Stimulated activated effector memory CD8-positive, alpha-beta T cell treated with anti-CD3 and anti-CD28 coated beads, Interleukin-12 subunit alpha, Interleukin-12 subunit beta, amount 100 ng/mL, for 72 hours (primary cell): ENCODE data around the gene ZMYM3.
"Not testable (repeated sequence)": the region's sequence is repeated elsewhere in the genome, so short reads cannot be mapped to it uniquely, and the experiment has no call there.

ENCODE experiments used
- ATAC-seq: fragments of 150-1000 bp; cut with Tn5 transposase; 2 replicates; pipeline ENCODE4 v1.10.0; 2021
- DNase-seq, 2 donors: peaks; one replicate each; pipeline ENCODE4 v3.0.0; 2021 to 2022; ENCODE audit warnings: low spot score in 2 of 2
- H3K27ac Mint-ChIP-seq: one replicate; pipeline ENCODE4 v1.8.0; 2022; ENCODE audit warnings: mild to moderate bottlenecking, mixed read lengths
- H3K36me3 Mint-ChIP-seq: one replicate; pipeline ENCODE4 v1.8.0; 2022; ENCODE audit warnings: mild to moderate bottlenecking, mixed read lengths
- H3K4me1 Mint-ChIP-seq: one replicate; pipeline ENCODE4 v1.8.0; 2022; ENCODE audit warnings: mixed read lengths
- H3K4me3 Mint-ChIP-seq: one replicate; pipeline ENCODE4 v1.8.0; 2022; ENCODE audit warnings: mild to moderate bottlenecking, mixed read lengths
- H3K9me3 Mint-ChIP-seq: one replicate; pipeline ENCODE4 v1.8.0; 2022; ENCODE audit warnings: mixed read lengths

The ZMYM3 gene

GRCh38 chrX:71254092-71254963 is at the start of gene ZMYM3:
ZMYM3 (minus strand) TSS chrX:71254140; CDS start chrX:71253255, 885 bp downstream.
- peak within 1 kb of the TSS; percentile 94 for H3K27ac Mint-ChIP-seq
- H3K9me3 Mint-ChIP-seq: no peaks in the 10 kb centered on the region
- H3K36me3 Mint-ChIP-seq: peaks cover 8% of the 10 kb centered on the region
- peak within 1 kb of the TSS; percentile 86 for H3K4me3 Mint-ChIP-seq
- H3K4me1 Mint-ChIP-seq: peaks cover 29% of the 10 kb centered on the region
- DNase-seq (peak; percentile 50 to 79), ATAC-seq (peak; percentile 93)

GRCh38 chrX:71302461-71303213 is 48.7 kb upstream of the ZMYM3 start:
- Mint-ChIP-seq H3K4me3 (no peak overlapping the region), H3K36me3 (peaks cover 49% of the 10 kb centered on the region), H3K27ac (peak overlapping the region; percentile 90), H3K9me3 (no peaks in the 10 kb centered on the region), H3K4me1 (peaks cover 24% of the 10 kb centered on the region)
- ATAC-seq: peak; percentile 62
- DNase-seq: no peak

- Mint-ChIP-seq H3K36me3 (peaks cover 62% of the 10 kb centered on the region), H3K4me1 (peaks cover 24% of the 10 kb centered on the region), H3K4me3 (no peak within 1 kb of the TSS), H3K9me3 (no peaks in the 10 kb centered on the region), H3K27ac (peak within 1 kb of the TSS; percentile 90)
- DNase-seq: no peak
- no peak for ATAC-seq
These were observed 47.4 kb upstream of the ZMYM3 start, which contains the start of gene ITGB1BP2 for GRCh38 chrX:71301195-71301924. ITGB1BP2 (plus strand) TSS chrX:71301750; CDS start chrX:71301807, 57 bp downstream.

- not testable (repeated sequence) for DNase-seq, ATAC-seq, H3K4me3 Mint-ChIP-seq, H3K27ac Mint-ChIP-seq, H3K9me3 Mint-ChIP-seq
- Mint-ChIP-seq H3K36me3 (peaks cover 71% of the 10 kb centered on the region), H3K4me1 (peaks cover 24% of the 10 kb centered on the region)
These were observed 46.6 kb upstream of the ZMYM3 start for GRCh38 chrX:71300495-71300894.

- not testable (repeated sequence) for ATAC-seq, H3K9me3 Mint-ChIP-seq, DNase-seq, H3K4me3 Mint-ChIP-seq, H3K27ac Mint-ChIP-seq
- peaks cover 75% of the 10 kb centered on the region for H3K36me3 Mint-ChIP-seq
- H3K4me1 Mint-ChIP-seq: peaks cover 24% of the 10 kb centered on the region
These were observed 46.1 kb upstream of the ZMYM3 start for GRCh38 chrX:71300064-71300463.

- Mint-ChIP-seq H3K27ac (peak overlapping the region; percentile 29), H3K36me3 (peaks cover 94% of the 10 kb centered on the region), H3K4me3 (no peak overlapping the region), H3K9me3 (no peaks in the 10 kb centered on the region), H3K4me1 (peaks cover 18% of the 10 kb centered on the region)
- ATAC-seq (no peak), DNase-seq (no peak)
These were observed 44.2 kb upstream of the ZMYM3 start for GRCh38 chrX:71298119-71298518.

- DNase-seq: no peak
- Mint-ChIP-seq H3K36me3 (peaks cover 100% of the 10 kb centered on the region), H3K4me3 (no peak overlapping the region), H3K4me1 (peaks cover 9% of the 10 kb centered on the region), H3K9me3 (no peaks in the 10 kb centered on the region), H3K27ac (no peak overlapping the region)
- ATAC-seq: no peak
These were observed 42.9 kb upstream of the ZMYM3 start for GRCh38 chrX:71296806-71297205.

- Mint-ChIP-seq H3K4me1 (peaks cover 5% of the 10 kb centered on the region), H3K4me3 (no peak overlapping the region), H3K27ac (no peak overlapping the region), H3K36me3 (peaks cover 100% of the 10 kb centered on the region), H3K9me3 (no peaks in the 10 kb centered on the region)
- DNase-seq: no peak
- no peak for ATAC-seq
These were observed 38.9 kb upstream of the ZMYM3 start for GRCh38 chrX:71292669-71293365.

- H3K36me3 Mint-ChIP-seq: peaks cover 100% of the 10 kb centered on the region
- no peak overlapping the region for H3K4me3 Mint-ChIP-seq
- peak overlapping the region; percentile 87 for H3K27ac Mint-ChIP-seq
- H3K9me3 Mint-ChIP-seq: no peaks in the 10 kb centered on the region
- no peak for ATAC-seq
- peaks cover 5% of the 10 kb centered on the region for H3K4me1 Mint-ChIP-seq
- DNase-seq: no peak
These were observed 37.4 kb upstream of the ZMYM3 start for GRCh38 chrX:71291381-71291780.

GRCh38 chrX:71285929-71286328 is 32.0 kb upstream of the ZMYM3 start:
- ATAC-seq (no peak), DNase-seq (no peak)
- Mint-ChIP-seq H3K4me1 (peaks cover 11% of the 10 kb centered on the region), H3K27ac (peak overlapping the region; percentile 100), H3K4me3 (peak overlapping the region; percentile 97), H3K9me3 (no peaks in the 10 kb centered on the region), H3K36me3 (peaks cover 84% of the 10 kb centered on the region)

- H3K27ac Mint-ChIP-seq: peak within 1 kb of the TSS; percentile 100
- peaks cover 61% of the 10 kb centered on the region for H3K36me3 Mint-ChIP-seq
- H3K9me3 Mint-ChIP-seq: no peaks in the 10 kb centered on the region
- peak within 1 kb of the TSS; percentile 97 for H3K4me3 Mint-ChIP-seq
- peaks cover 6% of the 10 kb centered on the region for H3K4me1 Mint-ChIP-seq
- ATAC-seq: peak; percentile 88
- DNase-seq: peak; percentile 60 to 87
These were observed 29.6 kb upstream of the ZMYM3 start, which contains the start of gene NONO for GRCh38 chrX:71283403-71284143. NONO (plus strand) TSS chrX:71283635; CDS start chrX:71290638, 7,003 bp downstream.

GRCh38 chrX:71282514-71283402 is 28.8 kb upstream of the ZMYM3 start:
- DNase-seq: no peak
- peaks cover 53% of the 10 kb centered on the region for H3K36me3 Mint-ChIP-seq
- no peaks in the 10 kb centered on the region for H3K9me3 Mint-ChIP-seq
- peak overlapping the region; percentile 97 for H3K4me3 Mint-ChIP-seq
- peak overlapping the region; percentile 100 for H3K27ac Mint-ChIP-seq
- peak; percentile 78 for ATAC-seq
- H3K4me1 Mint-ChIP-seq: peaks cover 6% of the 10 kb centered on the region

- H3K9me3 Mint-ChIP-seq, H3K4me1 Mint-ChIP-seq, H3K27ac Mint-ChIP-seq, DNase-seq, ATAC-seq, H3K4me3 Mint-ChIP-seq: not testable (repeated sequence)
- peaks cover 38% of the 10 kb centered on the region for H3K36me3 Mint-ChIP-seq
These were observed 27.4 kb upstream of the ZMYM3 start for GRCh38 chrX:71281300-71281699.
